Measurements from ENCODE around the gene ADAT2. TPM values are rescaled to one million over a fixed set of nuclear protein-coding genes. Genes with fewer than 3 reads are reported as not detected.
A peak's percentile ranks its signal among the peaks of the same experiment; 100 is the strongest.
"Not testable (repeated sequence)": the region's sequence is repeated elsewhere in the genome, so short reads cannot be mapped to it uniquely, and the experiment has no call there.

Gene ADAT2
- 4.9 TPM for total RNA-seq

- ATAC-seq = peak; percentile 99
Observed at GRCh38 chr6:143450453-143451371, at the start of gene ADAT2, which contains the start of gene PEX3. TSS of gene ADAT2 (minus strand) at chr6:143450695. CDS start at chr6:143450658, 37 bp downstream. TSS of gene PEX3 (plus strand) at chr6:143450805. CDS start at chr6:143451043, 238 bp downstream.

- ATAC-seq = no peak
Observed at GRCh38 chr6:143498428-143498827, 47.9 kb upstream of the ADAT2 start.

GRCh38 chr6:143496974-143497373 lies 46.5 kb upstream of the ADAT2 start:
- ATAC-seq = no peak

DNA sequence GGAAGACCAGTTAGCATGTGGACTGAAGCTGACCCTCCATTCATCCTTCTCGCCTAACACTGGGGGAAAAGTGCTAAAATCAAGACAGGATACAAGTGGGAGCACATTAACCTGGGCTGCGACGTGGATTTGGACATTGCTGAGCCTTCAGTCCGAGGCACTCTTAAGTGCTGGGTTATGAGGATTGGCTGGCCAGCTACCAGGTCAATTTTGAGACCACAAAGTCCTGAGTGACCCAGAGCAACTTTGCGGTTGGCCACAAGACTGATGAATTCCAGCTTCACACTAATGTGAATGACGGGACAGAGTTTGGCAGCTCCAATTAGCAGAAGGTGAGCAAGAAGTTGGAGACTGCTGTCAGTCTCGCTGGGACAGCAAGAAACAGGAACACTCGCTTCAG lies 40.3 kb upstream of the ADAT2 start:
- ATAC-seq = no peak

GRCh38 chr6:143490244-143490643 lies 39.7 kb upstream of the ADAT2 start:
- ATAC-seq = no peak

DNA sequence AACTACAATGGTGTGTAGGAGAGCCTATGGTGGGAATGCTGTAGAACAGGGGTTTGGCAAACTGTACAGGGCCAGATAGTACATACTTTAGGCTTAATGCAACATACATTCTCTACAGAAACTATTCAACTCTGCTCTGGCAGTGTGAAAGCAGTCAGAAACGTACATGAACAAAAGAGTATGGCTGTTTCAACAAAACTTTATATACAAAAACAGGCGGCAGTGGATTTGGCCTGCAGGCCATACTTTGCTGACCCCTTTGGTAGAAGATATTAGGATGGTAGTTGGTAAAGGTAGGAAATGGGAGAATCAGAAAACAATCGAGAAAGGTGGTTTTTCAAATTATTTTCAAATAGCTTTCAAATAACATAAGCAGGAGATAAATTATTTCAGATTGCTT lies 36.3 kb upstream of the ADAT2 start:
- ATAC-seq = no peak

DNA sequence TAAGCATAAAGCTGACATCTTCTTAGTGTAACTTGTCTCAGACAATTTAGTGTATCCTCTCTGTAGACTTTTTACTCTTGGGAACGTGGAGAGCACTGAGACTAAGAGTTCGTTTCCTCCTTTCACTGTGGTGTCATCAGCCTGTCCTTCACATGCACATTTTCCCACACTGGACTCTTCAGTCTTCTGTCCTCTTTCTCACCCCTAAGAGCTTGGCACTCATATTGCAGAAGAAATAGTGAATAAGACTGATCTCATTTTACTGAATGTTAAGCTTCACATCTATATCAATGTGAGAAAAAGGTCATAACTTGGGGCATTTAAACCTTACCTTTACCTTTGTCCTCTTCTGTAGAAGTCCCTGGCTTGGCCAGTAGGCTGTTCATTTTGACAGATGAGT lies 35.5 kb upstream of the ADAT2 start:
- ATAC-seq = no peak

GRCh38 chr6:143482593-143482992 lies 32.1 kb upstream of the ADAT2 start:
- no peak for ATAC-seq

DNA sequence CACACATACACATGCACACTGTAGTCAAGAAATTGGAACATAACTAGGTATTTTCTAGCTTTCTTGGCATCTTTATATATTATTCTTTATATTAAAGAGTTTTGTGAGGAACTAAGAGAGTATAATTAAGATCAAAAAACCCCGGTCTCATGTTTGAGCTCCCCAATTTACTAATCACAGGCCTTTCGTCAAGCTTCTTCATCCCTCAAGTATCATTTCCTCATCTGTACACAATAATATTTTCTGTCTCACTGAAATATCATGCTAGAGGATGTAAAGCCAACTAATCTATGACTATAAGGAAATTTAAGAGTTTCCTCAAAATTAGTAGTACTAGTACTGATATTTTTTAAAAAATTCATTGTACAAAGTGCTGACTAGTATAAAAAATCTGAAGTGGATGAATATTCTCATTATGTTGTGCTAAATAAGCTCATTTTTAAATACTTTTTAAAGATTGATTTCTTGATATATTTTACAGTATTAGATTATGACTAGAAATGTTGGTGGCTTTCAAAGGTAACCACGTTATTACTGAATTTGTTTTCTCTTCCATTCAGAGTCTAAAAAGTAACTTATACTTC lies 28.1 kb upstream of the ADAT2 start:
- no peak for ATAC-seq

DNA sequence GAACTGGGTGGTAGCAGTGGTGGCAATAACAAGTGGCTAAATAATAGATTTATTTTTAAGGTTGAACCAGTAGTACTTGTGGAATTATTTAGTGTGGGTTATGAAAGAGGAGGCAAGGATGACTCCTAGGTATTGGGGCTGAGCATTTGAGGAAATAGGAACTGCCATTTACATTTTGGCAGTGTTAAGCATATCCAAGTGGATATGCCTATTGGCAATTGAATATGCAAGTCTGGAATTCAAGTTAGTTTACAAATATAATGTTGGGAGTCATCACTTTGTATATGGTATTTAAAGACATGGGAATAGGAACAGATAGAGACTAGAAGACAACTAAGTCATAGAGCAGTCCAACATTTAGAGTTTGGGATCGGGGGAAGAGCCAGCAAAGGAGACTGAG lies 26.1 kb upstream of the ADAT2 start:
- ATAC-seq = no peak

DNA sequence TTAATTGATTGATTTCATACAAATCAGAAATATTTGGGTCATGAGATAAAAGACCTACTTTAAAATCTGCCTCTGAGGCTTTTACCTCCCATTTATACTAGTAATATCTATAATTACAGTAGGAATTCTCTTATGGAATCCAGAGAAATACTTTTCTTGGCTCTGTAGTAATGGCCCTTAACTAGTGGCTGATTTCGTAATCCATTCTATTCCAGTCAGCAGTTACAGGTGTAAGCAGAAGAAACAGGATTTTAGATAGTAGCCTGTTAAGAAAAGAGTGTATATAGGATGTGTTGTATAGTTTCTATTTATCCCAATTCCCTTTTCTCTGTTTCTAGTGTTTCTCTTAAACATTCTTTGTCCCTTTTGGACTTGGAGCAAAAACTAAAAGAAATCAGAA lies 21.3 kb upstream of the ADAT2 start:
- no peak for ATAC-seq

DNA sequence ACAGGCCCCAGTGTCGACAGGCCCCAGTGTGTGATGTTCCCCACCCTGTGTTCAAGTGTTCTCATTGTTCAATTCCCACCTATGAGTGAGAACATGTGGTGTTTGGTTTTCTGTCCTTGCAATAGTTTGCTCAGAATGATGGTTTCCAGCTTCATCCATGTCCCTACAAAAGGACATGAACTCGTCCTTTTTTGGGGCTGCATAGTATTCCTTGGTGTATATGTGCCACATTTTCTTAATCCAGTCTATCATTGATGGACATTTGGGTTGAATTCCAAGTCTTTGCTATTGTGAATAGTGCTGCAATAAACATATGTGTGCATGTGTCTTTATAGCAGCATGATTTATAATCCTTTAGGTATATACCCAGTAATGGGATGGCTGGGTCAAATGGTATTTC lies 18.3 kb upstream of the ADAT2 start:
- ATAC-seq = not testable (repeated sequence)

DNA sequence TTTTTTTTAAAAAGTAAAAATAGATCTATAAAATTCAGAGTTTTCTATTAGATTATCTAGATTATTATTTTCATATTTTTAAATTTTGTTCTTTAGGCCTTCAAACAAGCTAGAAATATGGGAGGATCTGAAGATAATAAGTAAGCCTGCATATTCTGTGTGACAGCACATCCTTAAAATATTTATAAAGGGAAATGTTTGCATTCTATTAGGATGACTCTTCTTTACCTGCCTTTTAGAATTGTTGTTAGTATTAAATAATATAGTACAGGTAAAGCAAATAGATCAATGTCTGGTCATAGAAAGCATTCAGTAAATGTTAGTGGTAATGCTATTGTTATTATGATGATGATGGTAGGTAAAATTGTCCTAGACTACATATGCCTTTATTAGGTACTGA lies 17.5 kb upstream of the ADAT2 start:
- no peak for ATAC-seq

DNA sequence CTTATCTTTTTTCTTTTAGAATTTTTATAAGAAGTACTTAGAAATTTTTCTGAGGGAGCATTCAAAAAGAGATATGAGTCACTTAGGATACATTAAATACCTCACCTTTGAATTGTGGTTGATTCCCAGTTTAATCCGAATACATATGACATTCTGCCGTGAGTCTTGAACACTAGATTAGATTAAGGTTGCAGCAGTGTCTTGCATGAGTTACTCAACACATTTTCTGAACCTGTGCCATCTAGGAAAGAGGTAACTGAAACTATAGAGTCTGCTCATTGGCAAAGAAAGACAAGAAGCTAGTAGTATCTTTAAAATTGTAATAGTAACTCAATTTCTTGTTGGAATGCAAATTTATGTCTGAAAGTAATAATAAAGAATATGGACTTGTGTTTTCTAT lies 15.1 kb upstream of the ADAT2 start:
- ATAC-seq = no peak

- peak; percentile 80 for ATAC-seq
Observed at GRCh38 chr6:143457563-143458359, 7.3 kb upstream of the ADAT2 start.

DNA sequence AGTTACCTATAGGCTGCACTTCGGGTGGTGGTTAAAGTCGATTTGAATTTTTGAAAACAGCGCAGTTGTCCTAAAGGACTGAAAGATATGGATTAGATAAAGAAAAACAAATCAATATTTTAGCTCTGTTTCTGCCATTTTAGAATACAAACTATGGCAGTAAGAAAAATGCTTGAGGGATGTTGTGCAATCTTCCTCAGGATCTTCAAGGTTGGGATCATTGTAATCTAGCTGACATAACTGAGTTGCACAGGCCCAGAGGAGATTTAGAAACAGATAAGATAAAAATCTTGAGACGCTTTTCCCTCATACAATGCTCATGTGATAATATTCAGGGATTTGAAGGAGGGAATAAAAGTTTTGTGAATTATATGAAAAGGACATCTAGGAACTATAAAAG lies 1.0 kb upstream of the ADAT2 start:
- ATAC-seq = no peak

DNA sequence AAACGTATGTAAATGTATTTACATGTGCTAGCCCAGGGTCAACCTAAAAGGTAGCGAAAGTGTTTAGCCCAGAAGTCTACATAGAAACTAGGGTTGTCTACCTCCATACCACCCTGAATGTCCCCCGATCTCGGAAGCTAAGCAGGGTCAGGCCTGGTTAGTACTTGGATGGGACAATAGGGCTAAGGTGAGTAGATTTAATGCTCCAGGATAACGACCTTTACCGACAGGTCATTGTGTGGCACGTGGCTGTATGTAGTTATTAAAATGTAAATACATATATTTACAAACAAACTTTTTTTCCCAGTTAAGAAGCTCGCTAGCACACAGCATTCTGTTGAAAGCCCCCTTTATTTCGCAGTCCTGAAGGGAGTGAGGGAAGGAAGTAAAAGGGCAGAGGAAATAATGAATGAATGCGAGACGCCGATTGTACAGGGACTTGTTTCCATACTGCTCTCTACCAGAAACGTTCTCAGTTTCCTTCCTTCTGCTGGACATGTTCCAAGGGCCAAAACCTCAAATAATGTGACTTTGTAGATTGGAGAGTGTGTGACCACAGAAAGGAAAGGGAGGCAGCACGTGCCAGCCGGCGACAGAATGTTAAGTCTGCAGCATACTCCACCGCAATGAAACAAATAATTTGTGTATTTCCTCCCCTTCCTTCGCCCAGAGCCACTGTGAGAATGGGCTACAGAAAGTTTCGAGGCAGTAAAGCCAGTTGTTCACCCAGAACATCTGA lies 612 bp downstream of the ADAT2 start:
- ATAC-seq = peak; percentile 31

DNA sequence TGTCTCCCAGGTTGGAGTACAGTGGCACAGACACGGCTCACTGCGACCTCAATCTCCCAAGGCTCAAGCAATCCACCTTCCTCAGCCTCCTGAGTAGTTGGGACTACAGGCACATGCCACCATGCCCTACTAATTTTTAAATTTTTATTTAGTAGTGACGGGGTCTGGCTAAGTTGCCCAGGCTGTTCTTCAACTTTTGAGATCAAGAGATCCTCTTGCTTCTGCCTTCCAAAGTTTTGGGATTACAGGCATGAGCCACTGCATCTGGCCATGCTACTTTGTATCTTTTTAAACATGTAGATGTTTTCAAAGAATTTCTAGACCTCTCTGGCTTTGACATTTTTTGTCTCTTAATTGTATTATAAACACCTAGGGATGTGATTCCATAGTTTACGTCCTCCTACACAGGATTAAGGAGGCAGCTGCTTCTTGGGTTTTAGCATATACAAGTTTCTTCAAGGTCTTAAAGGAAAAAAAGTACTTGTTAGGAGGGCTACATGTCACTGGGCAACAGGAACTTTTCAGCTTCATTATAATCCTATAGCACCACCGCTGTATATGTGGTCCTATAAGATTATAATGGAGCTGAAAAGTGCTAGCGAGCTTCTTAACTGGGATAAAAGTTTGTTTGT lies 1.3 kb downstream of the ADAT2 start:
- ATAC-seq = no peak

- ATAC-seq = not testable (repeated sequence)
Observed at GRCh38 chr6:143447865-143448264, 2.6 kb downstream of the ADAT2 start.

DNA sequence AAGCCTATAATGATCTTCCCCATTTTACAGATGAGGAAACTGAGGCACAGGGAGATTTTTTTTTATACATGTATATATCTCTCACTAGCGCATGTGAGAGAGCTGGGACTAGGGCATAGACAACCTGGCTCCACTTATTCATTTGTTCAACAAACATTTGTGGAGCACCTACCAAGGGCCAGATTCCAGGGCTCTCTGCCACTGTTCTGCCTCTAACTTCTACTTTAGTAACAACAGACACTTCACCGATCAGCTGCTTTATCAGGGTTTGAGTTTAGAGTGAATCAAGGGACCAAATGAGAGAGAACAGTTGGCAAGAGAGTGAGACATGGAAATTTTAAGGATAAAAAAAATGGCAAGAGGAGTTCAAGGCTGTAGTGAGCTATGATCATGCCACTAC lies 7.4 kb downstream of the ADAT2 start:
- ATAC-seq = no peak

DNA sequence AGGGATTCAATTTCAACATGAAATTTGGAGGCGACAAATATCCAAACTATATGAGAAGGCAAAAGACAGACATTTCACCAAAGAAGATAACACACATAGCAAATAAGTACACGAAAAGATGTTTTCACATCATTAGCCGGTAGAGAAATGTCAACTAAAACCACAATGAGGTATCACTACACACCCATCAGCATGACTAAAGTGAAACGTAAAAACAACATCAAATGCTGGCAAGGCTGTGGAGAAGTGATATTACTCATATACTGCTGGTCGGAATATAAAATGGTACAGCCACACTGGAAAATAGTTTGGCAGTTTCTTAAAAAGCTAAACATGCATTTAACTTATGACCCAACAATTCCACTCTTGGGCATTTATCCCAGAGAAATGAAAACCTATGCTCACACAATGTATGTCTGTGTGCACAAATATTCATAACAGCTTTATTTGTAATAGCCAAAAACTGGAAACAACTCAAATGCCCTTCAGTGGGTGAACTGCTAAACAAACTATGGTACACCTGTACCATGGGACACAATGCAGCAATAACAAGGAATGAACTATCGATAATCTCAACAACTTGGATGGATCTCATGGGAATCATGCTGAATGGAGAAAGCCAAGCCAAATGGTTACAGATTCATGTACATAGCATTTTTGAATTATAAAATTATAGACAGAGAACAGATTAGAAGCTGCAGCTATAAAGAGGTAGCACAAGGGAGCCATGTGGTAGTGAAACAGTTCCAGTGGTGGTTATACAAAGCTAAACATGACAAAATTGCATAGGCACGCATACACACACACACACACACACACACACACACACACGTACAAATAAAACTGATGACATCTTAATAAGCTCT lies 8.6 kb downstream of the ADAT2 start:
- ATAC-seq = no peak

All from esophagus mucosa (tissue), 1 donor.